Stimulated activated CD4-positive, alpha-beta T cell treated with anti-CD3 and anti-CD28 coated beads, Interleukin-1b, Interleukin-23, amount 100 ng/mL, for 48 hours (primary cell): ENCODE data around the gene ZNF423.
"Not testable (repeated sequence)": the region's sequence is repeated elsewhere in the genome, so short reads cannot be mapped to it uniquely, and the experiment has no call there.

Source experiments
- DNase-seq: peaks from one replicate; pipeline ENCODE4 v3.0.0-alpha.2; 2020

ZNF423 gene

DNA sequence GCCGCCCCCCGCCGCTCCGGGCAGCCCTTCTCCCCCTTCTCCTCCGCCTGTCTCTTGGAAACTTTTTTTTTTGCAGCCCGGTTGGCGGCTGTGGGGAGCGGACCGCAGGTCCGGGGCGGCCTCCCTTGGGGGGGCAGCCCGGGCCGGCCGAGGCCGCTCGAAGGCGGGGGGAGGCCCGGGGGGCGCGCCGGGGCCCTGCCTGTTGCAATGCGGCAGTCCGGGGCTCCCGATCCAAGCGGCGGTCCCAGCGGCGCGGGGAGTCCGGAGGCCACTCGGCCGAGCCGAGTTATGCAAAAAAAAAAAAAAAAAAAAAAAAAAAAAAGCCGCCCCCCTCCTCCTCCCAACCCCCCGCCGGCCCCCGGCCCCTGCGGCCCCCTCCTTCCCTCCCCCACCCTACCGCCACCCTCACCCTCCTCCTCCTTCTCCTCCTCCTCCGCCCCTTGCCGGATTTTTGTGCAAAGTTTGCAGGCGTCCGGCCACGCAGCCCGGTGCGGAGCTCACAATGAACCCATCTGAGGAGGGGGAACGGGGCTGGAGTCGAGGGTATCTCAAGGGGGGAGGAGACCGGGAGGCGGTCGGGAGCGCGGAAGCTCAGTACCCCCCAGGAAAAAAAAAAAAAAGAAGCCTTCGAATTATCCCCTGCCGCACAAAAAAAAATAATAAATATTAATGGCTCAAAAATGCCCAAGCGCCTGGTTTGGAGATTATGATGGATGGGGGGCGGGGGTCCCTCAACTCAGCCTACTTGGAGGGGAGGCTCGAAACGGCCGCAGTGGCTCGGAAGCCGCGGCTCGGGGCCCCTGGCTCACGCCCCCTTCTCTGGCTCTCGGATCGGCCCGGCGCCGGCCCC is at the start of gene ZNF423:
TSS of gene ZNF423 (minus strand) at position 291 of the 850 bp plus-strand sequence. CDS start 338 bp downstream, outside the sequence.
- no peak for DNase-seq

DNA sequence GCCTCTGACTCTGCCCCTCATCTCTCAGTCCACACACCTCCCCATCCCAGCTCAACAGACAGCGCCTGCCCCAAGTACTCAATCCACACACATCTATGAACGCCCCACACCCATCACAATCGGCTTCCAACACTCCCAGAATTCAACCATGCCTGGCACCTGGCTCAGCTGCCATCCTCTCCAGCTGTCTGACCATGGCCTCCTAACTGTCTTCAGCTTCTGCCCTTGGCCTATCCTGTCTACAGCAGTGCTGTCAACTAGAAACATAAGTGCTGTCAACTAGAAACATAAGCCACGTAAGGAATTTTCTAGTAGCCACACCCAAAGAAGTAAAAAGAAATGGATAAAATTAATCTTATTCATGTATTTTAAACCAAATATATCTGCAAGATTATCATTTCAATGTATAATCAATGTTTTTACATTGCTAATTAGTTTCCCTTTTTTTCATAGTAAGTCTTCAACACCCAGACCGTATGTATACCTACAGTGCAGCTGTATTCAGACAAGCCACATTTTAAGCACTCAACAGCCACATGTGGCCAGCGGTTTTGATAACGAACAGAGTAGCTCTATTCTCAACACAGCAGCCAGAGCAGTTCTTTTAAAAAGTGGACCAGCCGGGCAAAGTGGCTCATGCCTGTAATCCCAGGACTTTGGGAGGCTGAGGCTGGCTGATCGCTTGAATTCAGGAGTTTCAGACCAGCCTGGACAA is 48.6 kb upstream of the ZNF423 start:
- no peak for DNase-seq

GRCh38 chr16:49902908-49903307 is 47.0 kb upstream of the ZNF423 start:
- no peak for DNase-seq

GRCh38 chr16:49901711-49902110 is 45.8 kb upstream of the ZNF423 start:
- DNase-seq: no peak

DNA sequence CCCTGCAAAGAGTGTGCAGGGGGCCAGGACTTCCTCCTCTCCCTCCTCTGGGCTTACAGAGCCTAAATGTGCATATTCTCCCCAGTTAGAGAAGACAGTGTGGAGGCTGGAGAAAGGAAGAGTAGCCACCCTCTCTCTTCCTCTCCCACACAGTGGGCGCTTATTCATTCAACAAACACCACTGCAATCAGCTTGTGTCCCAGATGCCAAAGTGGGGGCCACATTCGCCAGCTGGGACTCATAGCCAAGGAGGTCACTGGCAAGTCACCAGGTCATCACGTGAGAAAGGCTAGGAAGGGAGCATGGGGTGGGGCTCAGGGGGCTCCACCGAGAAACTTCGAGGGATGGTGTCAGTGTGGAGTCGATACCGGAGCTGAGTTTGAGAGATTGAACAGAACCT is 45.0 kb upstream of the ZNF423 start:
- DNase-seq: no peak

- DNase-seq: no peak
Measured at GRCh38 chr16:49899991-49900695, 44.2 kb upstream of the ZNF423 start.

DNA sequence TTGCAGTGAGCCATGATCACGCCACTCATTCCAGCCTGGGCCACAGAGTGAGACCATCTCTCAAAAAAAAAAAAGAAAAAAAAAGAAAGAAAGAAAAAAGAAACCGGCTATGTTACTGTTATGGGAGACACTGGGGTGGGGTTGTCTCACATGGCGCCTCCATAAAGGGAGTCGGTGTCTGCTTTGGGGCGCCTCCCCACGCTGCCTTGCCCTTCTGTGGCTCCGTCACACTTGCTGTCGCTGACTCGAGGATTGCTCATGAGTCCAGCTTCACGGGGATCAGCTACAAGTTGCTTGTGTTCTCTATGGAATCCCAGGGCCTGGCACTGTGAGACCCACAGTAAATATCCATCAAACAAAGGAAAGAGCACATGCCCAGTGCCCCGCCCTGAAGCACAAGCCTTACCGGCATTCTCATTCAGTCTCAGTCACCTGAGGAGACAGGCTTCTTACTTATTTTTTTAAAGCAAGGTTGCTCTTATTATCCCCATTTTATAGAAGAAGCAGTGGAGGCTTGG is 40.6 kb upstream of the ZNF423 start:
- no peak for DNase-seq

GRCh38 chr16:49890876-49891275 is 35.0 kb upstream of the ZNF423 start:
- DNase-seq: peak; percentile 32

DNA sequence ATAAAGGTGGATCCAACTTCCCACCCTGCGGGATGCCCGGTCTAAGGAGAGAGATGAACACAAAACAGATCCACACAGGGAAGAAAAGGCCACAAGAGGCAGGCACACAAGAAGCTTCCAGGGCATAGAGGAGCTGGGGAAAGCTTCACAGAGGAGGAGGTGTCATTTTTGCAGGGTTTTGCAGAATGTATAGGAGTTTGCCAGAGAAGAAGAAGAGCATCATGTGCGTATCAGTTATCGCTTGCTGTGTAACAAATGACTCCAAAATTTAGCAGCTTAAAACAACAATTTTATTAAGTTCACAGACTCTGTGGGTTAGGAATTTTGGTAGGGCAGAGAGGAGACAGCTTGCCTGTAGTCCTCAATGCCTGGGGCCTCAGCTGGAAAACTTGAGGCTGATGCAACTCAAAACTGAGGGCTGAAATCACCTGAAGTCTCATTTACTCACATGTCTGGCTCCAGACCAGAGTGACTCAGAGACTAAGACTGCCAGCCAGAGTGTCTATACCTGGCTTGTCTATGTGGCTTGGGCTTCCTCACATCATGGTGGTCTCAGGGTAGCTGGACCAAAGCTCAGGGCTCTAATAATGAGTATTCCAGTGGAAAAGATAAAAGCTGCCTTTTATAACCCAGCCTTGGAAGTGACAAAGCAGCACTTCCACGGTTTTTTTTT is 33.9 kb upstream of the ZNF423 start:
- no peak for DNase-seq

- no peak for DNase-seq
Measured at GRCh38 chr16:49886554-49887094, 30.7 kb upstream of the ZNF423 start.

DNA sequence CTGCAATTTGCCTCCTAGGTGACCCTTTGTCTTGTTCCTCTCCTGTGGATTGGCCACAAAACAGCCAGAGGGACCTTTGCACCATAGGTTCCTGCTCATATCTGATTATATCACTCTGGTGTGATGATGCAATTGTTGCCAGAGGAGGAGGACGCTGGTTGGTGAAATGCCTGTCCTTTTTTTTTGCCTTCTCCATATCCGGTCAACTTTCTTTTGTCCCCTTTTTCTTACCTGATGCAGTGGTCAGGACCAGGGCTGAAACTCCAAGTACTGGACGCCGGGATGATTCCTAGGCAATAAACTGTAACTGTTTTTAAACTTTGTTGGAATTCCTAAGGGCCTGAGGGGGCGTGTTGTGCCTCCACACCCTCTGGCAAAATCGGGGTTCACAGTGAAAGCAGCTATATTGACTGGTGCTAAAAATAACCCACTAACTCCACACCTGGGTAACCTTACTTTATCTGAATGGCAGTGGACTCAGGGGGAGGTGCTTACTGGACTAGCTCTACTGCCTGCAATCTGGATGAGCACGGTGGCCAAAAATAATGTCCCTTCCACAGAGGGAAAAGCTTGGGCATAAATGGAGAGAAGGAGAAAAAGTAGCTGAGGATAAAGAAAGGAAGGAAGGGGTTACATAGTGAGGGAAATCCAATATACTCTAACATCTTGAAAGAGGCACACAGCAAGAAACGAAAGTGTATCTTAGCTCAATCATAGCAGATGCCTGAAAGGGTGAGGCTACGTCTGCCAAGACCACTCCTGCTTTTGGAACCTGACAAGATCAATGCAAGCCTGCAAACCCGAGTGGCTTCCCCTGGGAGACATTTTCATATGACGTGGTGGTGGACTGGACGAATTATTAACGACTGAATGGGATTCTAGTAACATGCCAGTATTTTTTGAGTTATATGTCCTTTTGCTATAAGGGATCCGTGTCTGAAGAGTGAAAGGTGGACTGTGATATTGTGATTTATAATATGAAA is 28.4 kb upstream of the ZNF423 start:
- DNase-seq: no peak

GRCh38 chr16:49883076-49884014 is 27.4 kb upstream of the ZNF423 start:
- no peak for DNase-seq

GRCh38 chr16:49881890-49882289 is 26.0 kb upstream of the ZNF423 start:
- no peak for DNase-seq

DNA sequence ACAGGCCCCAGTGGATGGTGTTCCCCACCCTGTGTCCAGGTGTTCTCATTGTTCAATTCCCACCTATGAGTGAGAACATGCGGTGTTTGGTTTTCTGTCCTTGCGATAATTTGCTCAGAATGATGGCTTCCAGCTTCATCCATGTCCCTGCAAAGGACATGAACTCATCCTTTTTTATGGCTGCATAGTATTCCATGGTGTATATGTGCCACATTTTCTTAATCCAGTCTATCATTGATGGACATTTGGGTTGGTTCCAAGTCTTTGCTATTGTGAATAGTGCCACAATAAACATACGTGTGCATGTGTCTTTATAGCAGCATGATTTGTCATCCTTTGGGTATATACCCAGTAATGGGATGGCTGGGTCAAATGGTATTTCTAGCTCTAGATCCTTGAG is 22.6 kb upstream of the ZNF423 start:
- not testable (repeated sequence) for DNase-seq

DNA sequence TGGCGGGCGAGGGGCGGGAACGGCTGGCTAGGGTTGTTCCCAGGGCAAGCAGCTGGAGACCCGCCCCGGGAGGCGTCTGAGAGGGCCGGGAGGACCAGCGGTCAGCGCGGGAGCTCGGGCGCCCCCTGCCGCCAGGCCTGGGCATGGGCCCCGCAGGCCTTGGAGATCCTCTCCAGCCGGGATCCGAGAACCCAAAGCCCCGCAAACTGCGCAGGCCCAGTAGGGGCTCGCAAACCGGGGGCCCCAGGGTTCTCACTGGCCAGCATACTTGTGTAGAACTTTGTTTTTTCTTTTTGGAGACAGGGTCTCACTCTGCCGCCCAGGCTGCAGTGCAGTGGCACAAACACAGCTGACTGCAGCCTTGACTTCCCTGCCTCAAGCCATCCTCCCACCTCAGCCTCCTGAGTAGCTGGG is 20.8 kb upstream of the ZNF423 start:
- peak; percentile 42 for DNase-seq

DNA sequence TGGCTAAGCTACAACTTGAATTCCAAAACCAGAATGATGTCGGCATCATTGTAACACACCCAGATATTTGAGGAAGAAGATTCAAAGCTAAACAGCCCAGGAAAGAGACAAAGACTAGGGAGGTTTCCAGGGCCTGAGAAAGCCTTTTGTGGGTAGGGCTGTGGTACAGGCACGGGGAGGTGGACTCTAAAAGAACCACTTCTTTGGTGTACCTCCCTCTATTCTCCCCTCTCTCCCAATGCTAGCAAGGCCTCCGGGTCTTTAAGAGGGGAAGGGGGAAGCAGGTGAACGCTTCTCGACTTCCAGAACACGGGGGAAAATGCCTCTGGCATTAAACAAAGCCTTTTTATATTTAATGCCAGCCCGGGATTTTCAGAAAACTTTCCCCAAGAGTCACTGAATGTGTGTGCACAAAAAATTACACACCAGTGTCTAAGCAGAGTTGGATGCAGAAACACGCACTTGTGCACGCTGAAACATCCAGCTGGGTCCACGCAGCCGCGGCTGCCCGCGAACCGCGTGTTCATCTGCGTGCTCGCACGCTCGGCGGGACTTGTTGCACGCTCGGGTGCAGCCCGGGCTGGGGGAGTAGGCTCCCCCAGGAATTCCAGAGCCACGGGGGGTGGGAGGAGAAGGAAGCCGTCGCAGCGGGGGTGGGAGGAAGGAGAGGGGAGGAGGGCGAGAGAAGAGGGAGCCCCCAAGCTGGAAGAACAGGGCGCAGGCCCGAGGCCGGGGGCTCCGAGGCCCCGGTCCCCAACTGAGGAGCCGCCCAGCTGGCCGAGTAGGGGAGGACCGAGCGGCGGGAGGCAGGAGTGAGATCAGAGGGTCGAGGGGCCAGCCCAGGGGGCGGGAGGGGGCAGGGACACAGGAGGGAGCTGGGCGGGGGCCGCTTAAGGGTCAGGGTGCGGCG is 20.1 kb upstream of the ZNF423 start:
- no peak for DNase-seq

GRCh38 chr16:49874613-49875237 is 18.8 kb upstream of the ZNF423 start:
- DNase-seq: no peak

- DNase-seq: not testable (repeated sequence)
Measured at GRCh38 chr16:49871824-49872223, 15.9 kb upstream of the ZNF423 start.
